HEK293 (cell line): ENCODE results near the gene FDX1.

Source experiments
- CTCF ChIA-PET: fragments of 350-600 bp; formaldehyde crosslinking; extraction: SDS; loops from one replicate; lab custom pipeline; 2021; ENCODE audit warnings: antibody characterized with exemption; lab: Yijun Ruan, JAX
- POLR2A ChIA-PET: fragments of 300-600 bp; formaldehyde crosslinking; extraction: SDS; loops from one replicate; lab custom pipeline; 2020; ENCODE audit warnings: antibody characterized with exemption, inconsistent platforms; lab: Yijun Ruan, JAX
- H3K27ac ChIP-seq: fragments of 200-500 bp; sonication (Bioruptor generic); 2 replicates; pipeline ENCODE4 v1.5.1; 2014; ENCODE audit warnings: low read depth, low read length, control low read depth, inconsistent platforms; ENCODE audit errors: extremely low read depth
- H3K36me3 ChIP-seq, 2 experiments: fragments of 200-500 bp in 1 of 2; sonication (Bioruptor generic) in 1 of 2; 1 replicate in 1 of 2; 2 replicates in 1 of 2; pipeline ENCODE4 v1.5.1; 2014 to 2017; ENCODE audit warnings: inconsistent platforms in 2 of 2, low read length in 2 of 2; ENCODE audit not compliant: control insufficient read depth in 2 of 2, insufficient read depth in 1 of 2
- H3K4me1 ChIP-seq: fragments of 200-500 bp; sonication (Bioruptor generic); 2 replicates; pipeline ENCODE4 v1.5.1; 2014; ENCODE audit warnings: mild to moderate bottlenecking, low read length, inconsistent platforms; ENCODE audit not compliant: control insufficient read depth, insufficient read depth
- H3K4me3 ChIP-seq: 2 replicates; pipeline ENCODE4 v1.5.1; 2011; ENCODE audit warnings: low read depth, mild to moderate bottlenecking, control low read depth, low read length, moderate library complexity
- H3K9me3 ChIP-seq: fragments of 200-500 bp; sonication (Bioruptor generic); 2 replicates; pipeline ENCODE4 v1.5.1; 2014; ENCODE audit warnings: low read depth, low read length, inconsistent platforms; ENCODE audit not compliant: control insufficient read depth, insufficient read depth
- GLIS2 ChIP-seq: fragments of 450-650 bp; formaldehyde crosslinking; IDR thresholded peaks from 2 replicates; pipeline ENCODE4 v1.5.1; 2016; ENCODE audit warnings: missing biosample characterization, missing genetic modification characterization
- HOXA7 ChIP-seq: sonication (generic); formaldehyde crosslinking; IDR thresholded peaks from 2 replicates; pipeline ENCODE4 v1.8.1; 2022; ENCODE audit warnings: missing genetic modification reagents, borderline replicate concordance
- RBAK ChIP-seq: fragments of 450-650 bp; formaldehyde crosslinking; IDR thresholded peaks from 2 replicates; pipeline ENCODE4 v1.5.1; 2016; ENCODE audit warnings: missing biosample characterization, missing genetic modification characterization
- ZBTB20 ChIP-seq: fragments of 450-650 bp; formaldehyde crosslinking; IDR thresholded peaks from 2 replicates; pipeline ENCODE4 v1.5.1; 2016; ENCODE audit warnings: missing biosample characterization, missing genetic modification characterization
- ZBTB21 ChIP-seq: fragments of 450-650 bp; formaldehyde crosslinking; IDR thresholded peaks from 2 replicates; pipeline ENCODE4 v1.5.1; 2017; ENCODE audit warnings: missing biosample characterization, missing genetic modification characterization
- ZFP41 ChIP-seq: fragments of 450-650 bp; formaldehyde crosslinking; IDR thresholded peaks from 2 replicates; pipeline ENCODE4 v1.5.1; 2016; ENCODE audit warnings: missing biosample characterization, missing genetic modification characterization, borderline replicate concordance
- ZNF121 ChIP-seq: fragments of 450-650 bp; formaldehyde crosslinking; IDR thresholded peaks from 2 replicates; pipeline ENCODE4 v1.5.1; 2016; ENCODE audit warnings: missing biosample characterization, missing genetic modification characterization
- ZNF155 ChIP-seq: fragments of 450-650 bp; formaldehyde crosslinking; IDR thresholded peaks from 2 replicates; pipeline ENCODE4 v1.5.1; 2016; ENCODE audit warnings: missing biosample characterization, missing genetic modification characterization
- ZNF157 ChIP-seq: fragments of 450-650 bp; formaldehyde crosslinking; IDR thresholded peaks from 2 replicates; pipeline ENCODE4 v1.5.1; 2016; ENCODE audit warnings: missing biosample characterization, missing genetic modification characterization
- ZNF211 ChIP-seq: fragments of 450-650 bp; formaldehyde crosslinking; IDR thresholded peaks from 2 replicates; pipeline ENCODE4 v1.5.1; 2016; ENCODE audit warnings: low read depth, missing biosample characterization, missing genetic modification characterization
- ZNF239 ChIP-seq: fragments of 450-650 bp; formaldehyde crosslinking; IDR thresholded peaks from 2 replicates; pipeline ENCODE4 v1.5.1; 2016; ENCODE audit warnings: missing biosample characterization, missing genetic modification characterization
- ZNF266 ChIP-seq: fragments of 450-650 bp; formaldehyde crosslinking; IDR thresholded peaks from 2 replicates; pipeline ENCODE4 v1.5.1; 2016; ENCODE audit warnings: missing biosample characterization, missing genetic modification characterization, low read depth
- ZNF366 ChIP-seq: fragments of 450-650 bp; formaldehyde crosslinking; conservative IDR thresholded peaks from 2 replicates; pipeline ENCODE4 v1.5.1; 2016; ENCODE audit warnings: missing biosample characterization, missing genetic modification characterization
- ZNF639 ChIP-seq: fragments of 450-650 bp; formaldehyde crosslinking; IDR thresholded peaks from 2 replicates; pipeline ENCODE4 v1.5.1; 2016; ENCODE audit warnings: missing biosample characterization, missing genetic modification characterization
- ZNF660 ChIP-seq: fragments of 450-650 bp; IDR thresholded peaks from 2 replicates; pipeline ENCODE4 v1.5.1; 2018; ENCODE audit warnings: missing biosample characterization, mild to moderate bottlenecking, missing genetic modification characterization
- ZNF837 ChIP-seq: fragments of 450-650 bp; formaldehyde crosslinking; IDR thresholded peaks from 2 replicates; pipeline ENCODE4 v1.5.1; 2016; ENCODE audit warnings: missing biosample characterization, missing genetic modification characterization
- ZSCAN30 ChIP-seq: fragments of 450-650 bp; IDR thresholded peaks from 2 replicates; pipeline ENCODE4 v1.5.1; 2018; ENCODE audit warnings: missing biosample characterization, mild to moderate bottlenecking, missing genetic modification characterization, moderate library complexity
- ZXDB ChIP-seq: fragments of 450-650 bp; formaldehyde crosslinking; IDR thresholded peaks from 2 replicates; pipeline ENCODE4 v1.5.1; 2016; ENCODE audit warnings: missing biosample characterization, missing genetic modification characterization
- TF ChIP-seq, protein P1 (sequence below): fragments of 450-650 bp; formaldehyde crosslinking; IDR thresholded peaks from 2 replicates; pipeline ENCODE4 v1.5.1; 2016; ENCODE audit warnings: missing biosample characterization, missing genetic modification characterization
- TF ChIP-seq, protein P2 (sequence below): fragments of 450-650 bp; formaldehyde crosslinking; IDR thresholded peaks from 2 replicates; pipeline ENCODE4 v1.5.1; 2016; ENCODE audit warnings: missing biosample characterization, missing genetic modification characterization
- TF ChIP-seq, protein P3 (sequence below): sonication (generic); formaldehyde crosslinking; IDR thresholded peaks from 2 replicates; pipeline ENCODE4 v1.8.1; 2022; ENCODE audit warnings: mild to moderate bottlenecking, moderate library complexity, missing genetic modification reagents

The FDX1 gene

DNA sequence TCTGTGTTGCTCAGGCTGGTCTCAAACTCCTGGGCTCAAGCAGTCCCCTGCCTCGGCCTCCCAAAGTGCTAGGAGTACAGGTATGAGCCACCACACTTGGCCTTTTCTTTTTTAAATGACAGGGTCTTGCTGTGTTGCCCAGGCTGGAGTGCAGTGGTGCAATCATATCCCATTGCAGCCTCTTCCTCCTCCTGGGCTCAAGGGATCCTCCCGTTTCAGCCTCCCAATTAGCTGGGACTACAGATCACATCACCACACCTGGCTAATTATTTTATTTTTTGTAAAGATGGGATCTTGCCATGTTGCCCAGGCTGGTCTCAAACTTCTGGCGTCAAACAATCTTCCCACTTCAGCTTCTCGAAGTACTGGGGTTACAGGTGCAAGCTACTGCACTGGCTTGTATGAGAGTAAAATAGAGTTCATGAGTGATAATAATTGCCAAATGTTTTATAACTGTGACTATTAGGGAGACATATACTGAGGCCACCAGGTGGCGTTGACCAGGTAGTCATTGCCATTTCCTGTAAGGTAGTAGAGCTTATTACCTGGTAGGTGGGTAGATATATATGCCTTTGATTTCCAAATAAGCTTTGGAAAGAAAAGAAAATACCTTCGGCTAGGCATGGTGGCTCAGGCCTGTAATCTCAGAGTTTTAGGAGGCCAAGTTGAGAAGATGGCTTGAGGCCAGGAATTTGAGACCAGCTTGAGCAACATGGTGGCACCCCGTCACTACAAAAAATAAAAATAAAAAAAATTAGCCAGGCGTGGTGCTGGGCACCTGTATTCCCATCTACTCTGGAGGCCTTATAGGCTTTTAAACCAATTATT lies 5.4 kb downstream of the FDX1 start:
- Histone ChIP-seq H3K9me3 (no peaks in the 10 kb centered on the region), H3K4me1 (no peaks in the 10 kb centered on the region; the same call in 1 of the 2 replicates), H3K27ac (no peak overlapping the region), H3K4me3 (no peak overlapping the region), H3K36me3 (peaks cover 7 to 36% of the 10 kb centered on the region in 2 experiments; a peak in 2 of 3 replicates)
- CTCF ChIA-PET: interaction anchor here (0.5 to 4.7 kb wide), 18 partner anchors 10 to 795 kb away, joined by 3 to 76 read pairs (median 3); no protein-coding TSS in a partner anchor
- POLR2A ChIA-PET: no interaction called here
- TF ChIP-seq ZNF121 (peak; percentile 87), ZNF837 (tag by site-specific recombination) (no peak)

DNA sequence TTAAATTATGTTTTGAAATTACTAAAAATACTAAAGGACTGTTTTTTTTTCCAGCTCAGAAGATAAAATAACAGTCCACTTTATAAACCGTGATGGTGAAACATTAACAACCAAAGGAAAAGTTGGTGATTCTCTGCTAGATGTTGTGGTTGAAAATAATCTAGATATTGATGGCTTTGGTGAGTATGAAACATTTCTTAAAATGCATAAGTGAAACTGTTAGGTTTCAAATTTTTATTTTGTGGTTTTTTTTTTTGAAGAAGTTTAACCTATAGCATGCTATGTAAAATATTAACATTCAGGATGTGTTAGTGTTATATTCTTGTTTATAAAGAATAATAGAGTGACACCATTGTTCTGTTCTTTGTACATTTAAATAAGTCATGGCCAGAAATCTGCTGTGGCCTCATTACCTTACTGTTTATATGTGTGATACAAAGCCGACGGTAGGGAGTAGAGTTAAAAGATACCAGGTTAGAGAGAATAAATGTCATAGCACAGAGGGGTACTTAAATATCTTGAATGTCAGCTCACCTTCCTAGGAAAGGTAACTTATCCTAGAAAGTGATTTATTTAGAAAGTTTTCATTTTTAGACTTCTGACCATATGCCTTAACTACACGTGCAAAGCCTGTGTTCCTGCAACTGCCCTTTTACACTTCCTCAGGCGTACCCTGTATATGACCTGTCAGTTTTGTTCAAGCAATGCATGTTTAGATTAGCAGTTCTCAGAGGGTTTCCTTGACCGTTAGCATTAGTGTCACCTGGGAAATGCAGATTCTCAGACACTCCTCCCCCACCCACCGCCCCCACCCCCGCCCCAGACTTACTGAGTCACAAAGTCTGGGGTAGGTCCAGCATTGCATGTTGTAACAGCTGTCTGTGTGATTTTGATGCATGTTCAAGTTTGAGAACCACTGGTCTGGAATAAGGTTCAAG lies 6.3 kb downstream of the FDX1 start:
- TF ChIP-seq ZNF211 (tag by site-specific recombination): no peak
- TF ChIP-seq ZNF660 (tag by site-specific recombination): no peak
- TF ChIP-seq ZBTB21 (tag by site-specific recombination): no peak
- no peak for TF ChIP-seq GLIS2 (tag by site-specific recombination)
- no peak for TF ChIP-seq ZNF157
- TF ChIP-seq ZNF639 (tag by site-specific recombination): no peak
- TF ChIP-seq, all 188 proteins: peak for 0
- ChIA-PET CTCF (interaction anchor here (0.6 to 4.7 kb wide), 8 partner anchors 10 to 794 kb away, joined by 3 to 76 read pairs (median 3); no protein-coding TSS in a partner anchor), POLR2A (no interaction called here)
- H3K4me1 ChIP-seq: no peaks in the 10 kb centered on the region; the same call in 1 of the 2 replicates
- no peaks in the 10 kb centered on the region for H3K9me3 ChIP-seq
- H3K27ac ChIP-seq: no peak overlapping the region
- no peak overlapping the region for H3K4me3 ChIP-seq
- peaks cover 7 to 45% of the 10 kb centered on the region in 2 experiments; a peak in 2 of 3 replicates for H3K36me3 ChIP-seq

DNA sequence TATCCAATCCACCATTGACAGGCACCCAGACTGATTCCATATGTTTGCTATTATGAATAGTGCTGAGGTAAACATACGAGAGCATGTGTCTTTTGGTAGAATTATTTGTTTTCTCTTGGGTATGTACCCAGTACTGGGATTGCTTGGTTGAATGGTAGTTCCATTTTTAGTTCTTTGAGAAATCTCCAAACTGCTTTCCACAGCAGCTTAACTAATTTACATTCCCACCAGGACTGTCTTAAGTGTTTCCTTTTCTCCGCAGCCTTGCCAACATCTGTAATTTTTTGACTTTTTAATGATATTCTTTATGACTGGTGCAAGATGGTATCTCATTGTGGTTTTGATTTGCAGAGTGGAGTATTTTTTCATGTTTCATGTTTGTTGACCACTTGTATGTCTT lies 8.3 kb downstream of the FDX1 start:
- TF ChIP-seq, protein P1, sequence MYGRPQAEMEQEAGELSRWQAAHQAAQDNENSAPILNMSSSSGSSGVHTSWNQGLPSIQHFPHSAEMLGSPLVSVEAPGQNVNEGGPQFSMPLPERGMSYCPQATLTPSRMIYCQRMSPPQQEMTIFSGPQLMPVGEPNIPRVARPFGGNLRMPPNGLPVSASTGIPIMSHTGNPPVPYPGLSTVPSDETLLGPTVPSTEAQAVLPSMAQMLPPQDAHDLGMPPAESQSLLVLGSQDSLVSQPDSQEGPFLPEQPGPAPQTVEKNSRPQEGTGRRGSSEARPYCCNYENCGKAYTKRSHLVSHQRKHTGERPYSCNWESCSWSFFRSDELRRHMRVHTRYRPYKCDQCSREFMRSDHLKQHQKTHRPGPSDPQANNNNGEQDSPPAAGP: no peak
- TF ChIP-seq ZXDB (tag by site-specific recombination) (no peak), HOXA7 (CRISPR knock-in tag) (no peak), ZSCAN30 (tag by site-specific recombination) (no peak), ZBTB20 (tag by site-specific recombination) (no peak), ZFP41 (tag by site-specific recombination) (no peak), ZNF239 (no peak), ZNF155 (tag by site-specific recombination) (no peak), ZNF266 (no peak), RBAK (no peak), ZNF366 (tag by site-specific recombination) (no peak)
- TF ChIP-seq, protein P2, sequence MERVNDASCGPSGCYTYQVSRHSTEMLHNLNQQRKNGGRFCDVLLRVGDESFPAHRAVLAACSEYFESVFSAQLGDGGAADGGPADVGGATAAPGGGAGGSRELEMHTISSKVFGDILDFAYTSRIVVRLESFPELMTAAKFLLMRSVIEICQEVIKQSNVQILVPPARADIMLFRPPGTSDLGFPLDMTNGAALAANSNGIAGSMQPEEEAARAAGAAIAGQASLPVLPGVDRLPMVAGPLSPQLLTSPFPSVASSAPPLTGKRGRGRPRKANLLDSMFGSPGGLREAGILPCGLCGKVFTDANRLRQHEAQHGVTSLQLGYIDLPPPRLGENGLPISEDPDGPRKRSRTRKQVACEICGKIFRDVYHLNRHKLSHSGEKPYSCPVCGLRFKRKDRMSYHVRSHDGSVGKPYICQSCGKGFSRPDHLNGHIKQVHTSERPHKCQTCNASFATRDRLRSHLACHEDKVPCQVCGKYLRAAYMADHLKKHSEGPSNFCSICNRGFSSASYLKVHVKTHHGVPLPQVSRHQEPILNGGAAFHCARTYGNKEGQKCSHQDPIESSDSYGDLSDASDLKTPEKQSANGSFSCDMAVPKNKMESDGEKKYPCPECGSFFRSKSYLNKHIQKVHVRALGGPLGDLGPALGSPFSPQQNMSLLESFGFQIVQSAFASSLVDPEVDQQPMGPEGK (tag by site-specific recombination): no peak
- TF ChIP-seq, protein P3, sequence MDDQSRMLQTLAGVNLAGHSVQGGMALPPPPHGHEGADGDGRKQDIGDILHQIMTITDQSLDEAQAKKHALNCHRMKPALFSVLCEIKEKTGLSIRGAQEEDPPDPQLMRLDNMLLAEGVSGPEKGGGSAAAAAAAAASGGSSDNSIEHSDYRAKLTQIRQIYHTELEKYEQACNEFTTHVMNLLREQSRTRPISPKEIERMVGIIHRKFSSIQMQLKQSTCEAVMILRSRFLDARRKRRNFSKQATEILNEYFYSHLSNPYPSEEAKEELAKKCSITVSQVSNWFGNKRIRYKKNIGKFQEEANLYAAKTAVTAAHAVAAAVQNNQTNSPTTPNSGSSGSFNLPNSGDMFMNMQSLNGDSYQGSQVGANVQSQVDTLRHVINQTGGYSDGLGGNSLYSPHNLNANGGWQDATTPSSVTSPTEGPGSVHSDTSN (CRISPR knock-in tag): no peak
- no peaks in the 10 kb centered on the region for H3K4me1 ChIP-seq
- no peak overlapping the region for H3K4me3 ChIP-seq
- POLR2A ChIA-PET: no interaction called here
- H3K36me3 ChIP-seq: peaks cover 7 to 63% of the 10 kb centered on the region in 2 experiments; a peak in 2 of 3 replicates
- CTCF ChIA-PET: no interaction called here
- no peaks in the 10 kb centered on the region for H3K9me3 ChIP-seq
- H3K27ac ChIP-seq: no peak overlapping the region
